Ovary (tissue), 9 donors: ENCODE results near the gene THAP4. TPM values are rescaled to one million over a fixed set of nuclear protein-coding genes. Genes with fewer than 3 reads are reported as not detected.

Experiments used
- DNase-seq, 5 donors: peaks; one replicate each; pipeline ENCODE4 v3.0.0-alpha.2; 2019 to 2020
- H3K27ac ChIP-seq, 2 donors: fragments of 200-600 bp; one replicate each; pipeline versions ENCODE4 v1.5.1 to v1.8.0; 2019 to 2022
- H3K27me3 ChIP-seq: fragments of 200-600 bp; one replicate; pipeline ENCODE4 v1.8.0; 2022
- H3K36me3 ChIP-seq: fragments of 200-600 bp; sonication (generic); one replicate; pipeline ENCODE4 v1.5.1; 2019
- H3K4me1 ChIP-seq: one replicate; pipeline ENCODE4 v1.8.1; 2013; ENCODE audit warnings: mild to moderate bottlenecking, moderate library complexity; ENCODE audit not compliant: insufficient read depth
- H3K4me3 ChIP-seq: fragments of 200-600 bp; sonication (generic); one replicate; pipeline ENCODE4 v1.5.1; 2017
- H3K9me3 ChIP-seq, 2 donors: fragments of 200-600 bp in 1 of 2; sonication (generic) in 1 of 2; one replicate each; pipeline versions ENCODE4 v1.5.1 to v1.8.1; 2013 to 2019; ENCODE audit warnings: mild to moderate bottlenecking in 1 of 2, moderate library complexity in 1 of 2
- CTCF ChIP-seq, 3 donors: fragments of 450-650 bp in 2 of 3; fragments of 200-600 bp in 1 of 3; IDR thresholded peaks; one replicate each; pipeline versions ENCODE4 v1.5.1 to v1.8.0; 2016 to 2022; ENCODE audit warnings: antibody characterized with exemption in 3 of 3, mild to moderate bottlenecking in 1 of 3
- EP300 ChIP-seq: sonication (generic); formaldehyde crosslinking; IDR thresholded peaks from one replicate; pipeline ENCODE4 v1.6.1; 2017; ENCODE audit warnings: antibody characterized with exemption
- POLR2A ChIP-seq: fragments of 450-650 bp; IDR thresholded peaks from one replicate; pipeline ENCODE4 v1.6.1; 2017; ENCODE audit warnings: antibody characterized with exemption, mild to moderate bottlenecking, moderate library complexity
- WGBS, 3 donors: extraction: QIAGEN DNeasy Blood & Tissue Kit in 1 of 3; methylation state at CpG; one replicate each; pipeline versions ENCODE4 v1.1.5 to v1.1.7; 2013 to 2017; 5-methylcytosine and 5-hydroxymethylcytosine counted together
- intact Hi-C, 4 donors: fragments of 100-400 bp; cut with DNase I; formaldehyde crosslinking; loops; one replicate each; pipeline versions ENCODE4 v1.11.0 to v1.15.1; 2022 to 2023
- polyA plus RNA-seq, 2 donors: library from polyadenylated mRNA; stranded (reverse); fragments of 200-250 nt in 1 of 2; fragments of 350-450 nt in 1 of 2; fragmentation: Illumina TruSeq in 1 of 2; extraction: RNeasy Lipid Tissue Mini Kit (QIAGEN cat#74804) in 1 of 2; gene quantifications; one replicate each; pipeline ENCODE4 v1.2.3, GENCODE V29; 2013 to 2014
- total RNA-seq, 7 donors: library from RNA; depleted of rRNA in 2 of 7; stranded (reverse); fragments of >200 nt in 2 of 7; fragmentation: NEBNext Ultra II Directional in 3 of 7; extraction: Animal tissue kit (Norgen Biotek cat#: 25700) in 3 of 7; gene quantifications; one replicate each; pipeline versions ENCODE4 v1.1.0 to v1.2.4, GENCODE V29; 2016 to 2023
- donor health status: DM: no; HTN: no; CAD: no; lungs with moderate emphysema.
- donor health status: DM: no; HTN: no; CAD: no.
- donor health status: Bipolar disorder and iron deficiency.
- donor health status: DM: yes; HTN: yes; CAD: no.
- donor health status: DM: no; HTN: no; CAD: no.
- donor health status: DM: yes; HTN: yes; CAD: no.

Gene THAP4
- total and polyA plus RNA-seq, 9 donors: 12.1 to 54.7 (median 40.3) TPM

DNA sequence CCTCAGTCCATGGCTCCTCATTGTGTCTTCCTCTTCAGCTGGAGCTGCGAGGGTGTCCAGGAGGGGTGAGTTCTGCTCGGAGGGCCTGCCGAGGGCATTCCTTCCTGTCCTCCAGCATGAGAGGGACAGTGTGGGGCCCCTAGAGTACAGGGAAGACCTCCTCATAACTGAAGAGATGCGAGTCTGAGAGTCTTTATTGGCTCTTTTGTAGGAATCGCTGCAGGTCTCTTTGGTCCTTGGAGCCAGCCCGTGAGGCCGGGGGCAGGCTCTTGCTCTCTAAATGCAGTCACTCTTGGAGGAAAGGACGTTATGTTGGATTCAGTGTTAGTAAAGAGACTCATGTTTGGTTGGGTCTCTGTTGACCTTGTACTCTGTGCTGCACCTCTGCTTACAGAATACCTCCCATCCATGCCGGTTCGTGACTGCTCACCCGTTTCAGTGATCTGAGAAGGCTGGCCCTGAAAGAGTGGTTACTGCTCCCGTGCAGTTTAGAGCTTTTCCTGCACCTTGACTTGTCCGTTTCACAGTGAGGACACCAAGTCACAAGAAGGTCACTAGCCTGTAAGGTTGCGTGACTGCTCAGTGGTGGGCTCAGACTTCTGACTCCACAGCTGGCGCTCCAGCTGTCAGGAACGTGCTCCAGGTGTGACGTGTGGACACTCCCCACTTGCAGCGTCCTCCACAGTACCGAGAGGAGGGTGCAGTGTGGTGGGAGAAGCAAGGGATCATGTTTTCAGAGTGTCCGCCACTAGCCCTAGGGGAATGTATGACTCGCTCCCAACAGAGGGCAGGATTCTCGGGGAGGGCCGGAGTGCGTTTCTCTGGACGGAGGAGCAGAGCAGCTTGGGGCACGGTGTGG lies 8.3 kb upstream of the THAP4 start:
- H3K27ac ChIP-seq: no peak overlapping the region

DNA sequence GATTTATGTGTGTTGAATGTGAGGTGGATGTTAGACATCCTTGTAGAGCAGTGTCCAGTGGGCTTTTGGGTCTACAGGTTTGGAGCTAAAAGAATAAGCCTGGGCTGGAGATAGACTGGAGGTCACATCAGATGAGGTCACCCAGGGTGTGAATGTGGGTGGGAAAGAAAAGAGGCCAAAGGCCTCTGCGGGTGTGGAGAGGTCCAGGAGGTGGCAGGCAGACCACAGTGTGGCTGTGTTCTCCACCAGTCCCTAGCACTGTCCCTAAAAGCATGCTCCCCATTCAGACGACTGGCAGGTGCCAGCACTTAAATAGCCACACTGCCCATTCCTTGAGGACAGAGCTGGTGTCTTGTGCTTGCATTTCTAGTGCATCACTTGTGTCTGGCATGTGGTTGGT lies 4.7 kb upstream of the THAP4 start:
- Histone ChIP-seq H3K36me3 (no peaks in the 10 kb centered on the region), H3K4me1 (peaks cover 10% of the 10 kb centered on the region), H3K9me3 (no peaks in the 10 kb centered on the region), H3K4me3 (no peak overlapping the region), H3K27me3 (no peaks in the 10 kb centered on the region), H3K27ac (no peak overlapping the region)
- DNase-seq: no peak
- TF ChIP-seq CTCF (IDR thresholded peaks at IDR 0.05) (no peak), EP300 (no peak), POLR2A (no peak)
- intact Hi-C loops: no loop called here
- WGBS, 3 donors: 45 to 73% (median 68%) methylated on average over 2 of the region's 2 CpGs

More for the DNA sequence above, 8.3 kb upstream of the THAP4 start:
- WGBS, 3 donors: 82 to 91% (median 89%) methylated on average over 26 of the region's 26 CpGs
- H3K4me3 ChIP-seq: no peak overlapping the region
- peaks cover 3% of the 10 kb centered on the region for H3K4me1 ChIP-seq
- no peaks in the 10 kb centered on the region for H3K27me3 ChIP-seq
- H3K36me3 ChIP-seq: no peaks in the 10 kb centered on the region
- intact Hi-C loops: no loop called here
- TF ChIP-seq POLR2A (no peak), CTCF (IDR thresholded peaks at IDR 0.05) (no peak), EP300 (no peak)
- DNase-seq: no peak
- H3K9me3 ChIP-seq: no peaks in the 10 kb centered on the region

- H3K4me1 ChIP-seq: peaks cover 14% of the 10 kb centered on the region
- H3K36me3 ChIP-seq: no peaks in the 10 kb centered on the region
- no peak for DNase-seq
- H3K27ac ChIP-seq: no peak overlapping the region
- H3K27me3 ChIP-seq: no peaks in the 10 kb centered on the region
- TF ChIP-seq POLR2A (no peak), CTCF (IDR thresholded peaks at IDR 0.05) (no peak), EP300 (no peak)
- intact Hi-C loops: no loop called here
- 85 to 90% (median 87%) methylated on average over 8 of the region's 8 CpGs for WGBS, 3 donors
- no peaks in the 10 kb centered on the region for H3K9me3 ChIP-seq
- H3K4me3 ChIP-seq: no peak overlapping the region
Measured at GRCh38 chr2:241640165-241640795, 3.3 kb upstream of the THAP4 start.

GRCh38 chr2:241639385-241639784 lies 2.4 kb upstream of the THAP4 start:
- TF ChIP-seq POLR2A: no peak
- TF ChIP-seq CTCF (IDR thresholded peaks at IDR 0.05): no peak
- TF ChIP-seq EP300: no peak
- intact Hi-C loops: no loop called here
- no peak overlapping the region for H3K4me3 ChIP-seq
- H3K4me1 ChIP-seq: peaks cover 14% of the 10 kb centered on the region
- H3K9me3 ChIP-seq: no peaks in the 10 kb centered on the region
- no peaks in the 10 kb centered on the region for H3K27me3 ChIP-seq
- WGBS, 3 donors: 94 to 96% (median 94%) methylated on average over 7 of the region's 7 CpGs
- no peak for DNase-seq
- H3K36me3 ChIP-seq: no peaks in the 10 kb centered on the region
- no peak overlapping the region for H3K27ac ChIP-seq
